A673 (cell line): ENCODE data around the gene TBCD. TPM values are rescaled to one million over a fixed set of nuclear protein-coding genes. Genes with fewer than 3 reads are reported as not detected.

Experiments
- BruUV-seq: library from RNA; stranded (reverse); fragments of 400-500 nt; replicated peaks from 2 replicates; lab custom pipeline; 2021; lab: Mats Ljungman, UMichigan
- CTCF ChIA-PET: fragments of 300-600 bp; sonication (Branson Sonifier 250); formaldehyde crosslinking; loops from one replicate; lab custom pipeline; 2022; ENCODE audit warnings: antibody characterized with exemption; lab: Charles Lee
- POLR2A ChIA-PET: fragments of 300-600 bp; sonication (Branson Sonifier 250); formaldehyde crosslinking; loops from one replicate; lab custom pipeline; 2022; ENCODE audit warnings: antibody characterized with exemption; ENCODE audit not compliant: low non-redundant PET; lab: Charles Lee
- DNase-seq: peaks from one replicate; pipeline ENCODE4 v3.0.0-alpha.2; 2015; ENCODE audit warnings: low spot score
- H3K27ac ChIP-seq: fragments of 200-600 bp; sonication (generic); 2 replicates; pipeline ENCODE4 v1.5.1; 2016; ENCODE audit warnings: mixed run types, low read depth, mild to moderate bottlenecking, mixed read lengths, antibody characterized with exemption, low read length; ENCODE audit not compliant: poor library complexity, severe bottlenecking
- H3K27me3 ChIP-seq: fragments of 200-600 bp; sonication (generic); replicated peaks from 2 replicates; pipeline ENCODE4 v1.6.1; 2017; ENCODE audit warnings: mixed run types, low read depth, mild to moderate bottlenecking, mixed read lengths, antibody characterized with exemption, low read length; ENCODE audit not compliant: insufficient read depth, poor library complexity
- H3K36me3 ChIP-seq: fragments of 200-600 bp; sonication (generic); 2 replicates; pipeline ENCODE4 v1.6.1; 2016; ENCODE audit warnings: mixed run types, mild to moderate bottlenecking, mixed read lengths, antibody characterized with exemption, low read length; ENCODE audit not compliant: insufficient read depth, poor library complexity, severe bottlenecking
- H3K4me1 ChIP-seq: fragments of 200-600 bp; sonication (generic); 2 replicates; pipeline ENCODE4 v1.6.1; 2017; ENCODE audit warnings: mixed run types, mild to moderate bottlenecking, mixed read lengths, antibody characterized with exemption, low read length; ENCODE audit not compliant: insufficient read depth, poor library complexity, severe bottlenecking
- H3K4me3 ChIP-seq: fragments of 200-600 bp; sonication (generic); 2 replicates; pipeline ENCODE4 v1.5.1; 2016; ENCODE audit warnings: low read depth, mixed run types, mild to moderate bottlenecking, mixed read lengths, low read length; ENCODE audit not compliant: poor library complexity, severe bottlenecking
- H3K9me3 ChIP-seq: fragments of 200-600 bp; sonication (generic); 2 replicates; pipeline ENCODE4 v1.6.1; 2016; ENCODE audit warnings: mixed run types, low read depth, mild to moderate bottlenecking, mixed read lengths, antibody characterized with exemption, low read length; ENCODE audit not compliant: poor library complexity, severe bottlenecking
- EZH2 ChIP-seq: fragments of 200-600 bp; sonication (generic); IDR thresholded peaks from 2 replicates; pipeline ENCODE4 v1.6.1; 2017; ENCODE audit warnings: borderline replicate concordance, low read depth, mild to moderate bottlenecking, mixed read lengths, antibody characterized with exemption, low read length; ENCODE audit not compliant: poor library complexity, severe bottlenecking
- intact Hi-C: fragments of 100-400 bp; cut with micrococcal nuclease; formaldehyde crosslinking; loops from one replicate; pipeline ENCODE4 v1.10.0; 2022; ENCODE audit not compliant: unreplicated experiment
- total RNA-seq: library from RNA; stranded (reverse); gene quantifications from 2 replicates; pipeline ENCODE4 v1.2.3, GENCODE V29; 2021
- TF ChIP-seq, protein P1 (sequence below): fragments of 300-800, 200-600 bp; sonication (generic); conservative IDR thresholded peaks from 2 replicates; pipeline ENCODE4 v1.5.1; 2017; ENCODE audit warnings: low read depth, mild to moderate bottlenecking, antibody characterized with exemption, low read length, moderate library complexity, mixed read lengths

The TBCD gene
- total RNA-seq, 1 experiment from 2014 or later, result 113 TPM

DNA sequence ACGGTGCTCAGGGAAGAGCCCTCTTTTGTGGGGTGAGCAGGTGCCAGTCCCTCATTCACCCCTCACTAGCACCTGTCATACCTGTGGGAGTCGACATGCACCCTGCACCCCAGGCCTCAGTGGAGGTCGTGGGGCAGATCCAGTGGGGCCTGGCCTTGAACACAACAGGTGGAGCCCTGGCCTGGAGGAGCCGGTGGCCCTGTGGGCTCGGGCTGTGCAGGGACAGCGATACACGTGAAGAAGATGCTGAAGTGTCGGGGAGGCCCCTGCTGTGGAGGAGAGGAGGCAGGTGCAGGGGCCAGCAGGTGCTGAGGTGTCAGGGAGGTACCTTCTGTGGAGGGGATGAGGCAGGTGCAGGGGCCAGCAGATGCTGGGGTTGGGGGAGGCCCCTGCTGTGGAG lies 56.1 kb downstream of the TBCD start:
- no peak overlapping the region for H3K4me3 ChIP-seq
- intact Hi-C loops, result no loop called here
- no peak overlapping the region for H3K27ac ChIP-seq
- H3K36me3 ChIP-seq, result peaks cover 9% of the 10 kb centered on the region
- no peak for TF ChIP-seq EZH2
- TF ChIP-seq, protein P1, sequence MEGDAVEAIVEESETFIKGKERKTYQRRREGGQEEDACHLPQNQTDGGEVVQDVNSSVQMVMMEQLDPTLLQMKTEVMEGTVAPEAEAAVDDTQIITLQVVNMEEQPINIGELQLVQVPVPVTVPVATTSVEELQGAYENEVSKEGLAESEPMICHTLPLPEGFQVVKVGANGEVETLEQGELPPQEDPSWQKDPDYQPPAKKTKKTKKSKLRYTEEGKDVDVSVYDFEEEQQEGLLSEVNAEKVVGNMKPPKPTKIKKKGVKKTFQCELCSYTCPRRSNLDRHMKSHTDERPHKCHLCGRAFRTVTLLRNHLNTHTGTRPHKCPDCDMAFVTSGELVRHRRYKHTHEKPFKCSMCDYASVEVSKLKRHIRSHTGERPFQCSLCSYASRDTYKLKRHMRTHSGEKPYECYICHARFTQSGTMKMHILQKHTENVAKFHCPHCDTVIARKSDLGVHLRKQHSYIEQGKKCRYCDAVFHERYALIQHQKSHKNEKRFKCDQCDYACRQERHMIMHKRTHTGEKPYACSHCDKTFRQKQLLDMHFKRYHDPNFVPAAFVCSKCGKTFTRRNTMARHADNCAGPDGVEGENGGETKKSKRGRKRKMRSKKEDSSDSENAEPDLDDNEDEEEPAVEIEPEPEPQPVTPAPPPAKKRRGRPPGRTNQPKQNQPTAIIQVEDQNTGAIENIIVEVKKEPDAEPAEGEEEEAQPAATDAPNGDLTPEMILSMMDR, result no peak
- ChIA-PET CTCF (no interaction called here), POLR2A (no interaction called here)
- no peaks in the 10 kb centered on the region for H3K9me3 ChIP-seq
- H3K27me3 ChIP-seq, result no peaks in the 10 kb centered on the region
- no peaks in the 10 kb centered on the region for H3K4me1 ChIP-seq
- no peak for DNase-seq
- no TSS peak for BruUV-seq

DNA sequence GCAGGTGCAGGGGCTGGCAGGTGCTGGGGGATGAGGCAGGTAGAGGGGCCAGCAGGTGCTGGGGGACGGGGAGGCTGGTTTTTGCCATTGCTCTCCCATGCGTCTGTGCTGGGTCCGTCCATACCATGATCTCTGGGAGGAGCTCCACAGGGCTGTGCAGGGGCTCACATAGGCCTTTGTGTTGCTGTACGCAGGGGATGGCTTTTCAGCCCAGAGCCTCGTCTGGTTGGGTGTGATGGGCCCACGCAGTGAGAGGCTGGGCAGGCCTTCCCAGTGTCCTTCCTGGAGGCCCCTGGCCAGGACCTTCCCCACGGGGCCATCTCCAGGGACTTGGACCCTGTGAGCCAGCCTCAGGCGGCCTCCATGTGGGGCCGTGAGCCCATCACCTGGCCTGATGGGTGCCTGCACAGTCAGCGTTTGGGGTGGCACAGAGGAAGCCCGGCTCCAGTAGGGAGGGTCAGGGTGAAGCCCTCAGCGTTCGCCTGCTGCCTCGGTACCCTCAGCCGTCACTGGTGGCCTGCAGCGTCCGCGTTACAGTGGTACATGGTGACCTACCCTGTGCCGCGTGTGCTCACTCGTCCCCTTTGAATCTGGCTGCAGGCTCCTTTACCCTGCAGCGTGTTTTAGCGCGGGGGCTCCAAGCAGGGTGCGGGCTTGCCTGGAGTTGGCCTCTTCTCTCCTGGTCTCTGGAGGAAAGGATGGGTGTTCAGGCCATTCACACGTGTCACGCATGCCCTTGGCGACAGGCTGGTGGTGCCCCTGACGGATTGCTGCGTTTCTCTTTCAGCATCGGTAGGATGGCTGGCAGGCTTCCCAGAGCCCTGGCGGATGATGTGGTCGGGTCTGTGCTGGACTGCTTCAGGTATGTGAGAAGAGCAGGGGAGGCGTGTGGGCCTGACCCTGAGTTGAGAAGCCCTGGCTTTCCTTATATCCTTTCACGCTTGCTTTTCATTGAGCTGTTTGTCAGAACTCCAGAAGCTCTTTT lies 57.3 kb downstream of the TBCD start:
- intact Hi-C loops, result no loop called here
- CTCF ChIA-PET, result no interaction called here
- no peak for TF ChIP-seq EZH2
- TF ChIP-seq, protein P1, result no peak

GRCh38 chr17:82810644-82811430 lies 59.0 kb downstream of the TBCD start:
- CTCF ChIA-PET, result no interaction called here

More for the DNA sequence above, 57.3 kb downstream of the TBCD start:
- no peak overlapping the region for H3K4me3 ChIP-seq
- BruUV-seq, result no TSS peak
- no peak for DNase-seq
- H3K27me3 ChIP-seq, result no peaks in the 10 kb centered on the region
- peaks cover 14% of the 10 kb centered on the region for H3K36me3 ChIP-seq
- no peak overlapping the region for H3K27ac ChIP-seq
- POLR2A ChIA-PET, result no interaction called here
- H3K9me3 ChIP-seq, result no peaks in the 10 kb centered on the region
- H3K4me1 ChIP-seq, result no peaks in the 10 kb centered on the region

More at GRCh38 chr17:82810644-82811430, 59.0 kb downstream of the TBCD start:
- Histone ChIP-seq H3K36me3 (peaks cover 19% of the 10 kb centered on the region), H3K9me3 (no peaks in the 10 kb centered on the region), H3K4me1 (peaks cover 7% of the 10 kb centered on the region), H3K27me3 (no peaks in the 10 kb centered on the region), H3K4me3 (no peak overlapping the region), H3K27ac (no peak overlapping the region)
- POLR2A ChIA-PET, result no interaction called here
- DNase-seq, result no peak
- intact Hi-C loops, result no loop called here
- no TSS peak for BruUV-seq
- no peak for TF ChIP-seq EZH2
- TF ChIP-seq, protein P1, result no peak
